Limb (tissue), 2 donors: ENCODE data around the gene RPS18.

ENCODE experiments used
- DNase-seq, 2 donors: peaks; one replicate each; pipeline ENCODE4 v3.0.0-alpha.2; 2016; ENCODE audit errors: extremely low spot score in 2 of 2

The RPS18 gene

GRCh38 chr6:33314515-33314942 lies 42.7 kb downstream of the RPS18 start:
- DNase-seq = peak; percentile 52 to 67

DNA sequence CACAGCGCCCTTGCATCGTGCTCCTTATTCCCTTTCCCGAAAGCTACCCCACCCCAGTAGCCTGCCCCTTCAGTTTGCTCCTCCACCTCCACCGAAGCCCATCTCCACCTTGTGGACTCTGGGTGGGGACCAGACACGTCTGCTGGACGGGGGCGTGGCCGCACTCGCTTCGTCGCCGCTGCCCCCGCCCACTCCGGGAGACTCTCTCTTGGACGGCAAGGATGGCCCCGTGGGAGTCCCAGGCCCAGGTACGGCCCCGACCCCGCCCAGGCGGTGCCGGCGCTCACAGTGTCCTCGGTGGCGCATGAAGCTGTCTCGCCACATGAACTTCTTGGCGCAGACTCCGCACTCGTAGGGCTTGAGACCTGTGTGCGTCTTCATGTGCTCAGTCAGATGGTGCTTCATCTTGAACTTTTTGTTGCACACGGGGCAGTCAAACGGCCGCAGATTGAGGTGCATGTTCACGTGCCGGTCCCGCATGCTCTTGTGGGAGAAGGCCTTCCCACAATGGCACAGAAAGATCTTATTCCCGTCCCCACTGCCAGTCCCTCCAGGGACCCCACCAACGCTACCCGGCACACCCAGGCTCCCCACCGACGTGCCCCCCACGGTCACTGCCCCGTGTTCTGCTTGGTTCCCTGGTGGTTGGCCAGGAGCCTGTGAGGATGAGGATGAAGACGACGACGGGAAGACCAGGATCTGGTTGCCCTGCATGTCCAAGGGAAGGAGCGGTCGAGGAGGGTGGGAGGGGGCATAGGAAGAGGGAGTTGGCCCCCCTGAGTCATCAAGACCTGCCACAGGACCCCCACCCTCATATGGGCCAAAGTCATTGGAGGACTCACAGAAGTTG lies 43.3 kb downstream of the RPS18 start:
- peak in 1 of 2 donors; percentile 55 for DNase-seq

DNA sequence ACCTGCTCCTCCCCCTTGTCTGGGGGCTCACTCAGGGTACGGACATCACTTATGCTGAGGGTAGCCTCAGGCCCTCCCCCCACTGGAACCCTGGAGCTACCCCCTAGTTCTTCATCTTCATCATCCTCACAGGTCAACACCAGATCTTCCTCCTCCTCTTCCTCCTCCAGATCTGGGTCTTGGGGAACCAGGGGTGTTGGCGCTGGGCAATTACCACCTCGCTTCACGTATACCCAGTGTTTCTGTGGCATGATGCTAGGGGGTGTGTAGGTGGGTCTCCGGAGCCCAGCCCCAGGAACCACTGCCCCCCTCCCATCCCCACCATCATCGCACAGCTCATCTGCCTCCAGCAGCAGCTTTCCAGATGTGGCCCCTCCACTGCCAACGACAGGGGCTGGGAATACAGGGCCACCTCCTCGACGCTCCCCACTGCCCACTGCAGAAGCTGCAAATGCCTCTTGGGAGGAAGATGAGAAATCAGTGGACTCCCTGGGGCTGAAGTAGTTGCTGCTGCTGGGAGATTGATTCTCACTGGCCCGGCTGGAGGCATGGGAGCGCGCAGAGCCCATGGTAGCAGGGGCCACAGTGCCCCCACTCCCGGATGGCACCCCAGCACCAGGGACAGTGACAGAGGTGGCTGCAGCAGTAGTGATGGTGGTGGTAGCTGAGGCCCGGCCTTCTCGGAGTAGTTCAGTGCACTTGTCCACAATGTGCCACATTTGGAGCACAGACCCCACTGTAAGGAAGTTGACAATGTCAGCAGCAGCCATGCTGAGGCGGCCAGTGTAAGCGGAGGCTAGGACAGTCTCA lies 44.1 kb downstream of the RPS18 start:
- peak in 1 of 2 donors; percentile 25 for DNase-seq

GRCh38 chr6:33316603-33317418 lies 44.9 kb downstream of the RPS18 start:
- DNase-seq = peak in 1 of 2 donors; percentile 40

GRCh38 chr6:33317419-33317668 lies 45.5 kb downstream of the RPS18 start:
- no peak for DNase-seq

GRCh38 chr6:33317669-33318425 lies 46.0 kb downstream of the RPS18 start, which contains the start of gene ZBTB22:
ZBTB22 (minus strand) TSS chr6:33317744; CDS start chr6:33316916, 828 bp downstream.
- DNase-seq = peak; percentile 97 to 98

DNA sequence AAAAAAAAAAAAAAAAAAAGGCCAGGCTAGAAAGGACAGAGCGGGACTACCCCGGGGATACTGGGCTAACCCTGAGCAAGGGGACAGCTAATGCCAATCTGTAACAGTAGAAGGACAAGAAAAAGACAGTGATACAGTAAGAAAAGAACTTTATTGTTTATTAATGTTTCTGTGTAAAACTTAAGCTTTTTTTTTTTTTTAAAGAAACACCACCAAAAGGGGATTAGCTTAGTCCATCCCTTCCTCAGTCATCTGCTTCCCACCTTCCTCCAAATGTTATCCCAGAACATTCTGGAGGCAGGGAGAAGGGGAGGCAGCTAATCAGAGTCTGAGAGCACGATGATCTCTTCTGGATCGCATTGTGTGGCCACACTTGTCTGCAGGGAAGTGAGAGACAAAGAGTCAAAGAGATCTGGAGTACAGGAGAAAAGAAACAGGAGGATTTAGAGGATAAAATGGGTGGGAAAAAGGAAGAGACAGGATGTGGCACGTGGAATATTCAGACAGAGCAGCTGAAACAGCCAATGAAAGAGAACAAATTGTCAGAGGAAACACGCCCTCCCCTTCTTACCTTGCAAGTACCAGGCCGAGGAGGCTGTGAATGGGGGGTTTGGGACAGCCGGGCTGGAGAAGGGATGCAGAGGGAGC lies 46.7 kb downstream of the RPS18 start:
- no peak for DNase-seq

- no peak for DNase-seq
Observed at GRCh38 chr6:33319939-33320314, 48.1 kb downstream of the RPS18 start.

GRCh38 chr6:33320315-33321181 lies 48.7 kb downstream of the RPS18 start:
- peak in 1 of 2 donors; percentile 23 for DNase-seq

GRCh38 chr6:33321227-33321626 lies 49.4 kb downstream of the RPS18 start:
- DNase-seq = no peak

DNA sequence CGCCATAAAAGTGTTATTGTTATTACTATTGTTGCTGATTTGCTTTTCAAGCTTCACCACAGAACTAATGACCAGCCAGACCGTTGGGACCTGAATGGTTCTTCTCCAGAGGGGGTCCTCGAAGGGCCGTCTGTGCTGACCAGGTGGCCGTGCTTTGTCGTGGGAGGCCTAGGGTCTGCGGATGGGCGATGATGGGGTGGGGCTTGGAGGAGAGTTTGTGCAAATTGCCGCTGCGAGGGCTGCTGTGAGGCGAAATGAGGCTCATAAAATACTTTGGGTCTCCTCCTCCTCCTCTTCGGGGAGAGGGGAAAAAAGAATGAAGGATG lies 51.7 kb downstream of the RPS18 start:
- no peak for DNase-seq

DNA sequence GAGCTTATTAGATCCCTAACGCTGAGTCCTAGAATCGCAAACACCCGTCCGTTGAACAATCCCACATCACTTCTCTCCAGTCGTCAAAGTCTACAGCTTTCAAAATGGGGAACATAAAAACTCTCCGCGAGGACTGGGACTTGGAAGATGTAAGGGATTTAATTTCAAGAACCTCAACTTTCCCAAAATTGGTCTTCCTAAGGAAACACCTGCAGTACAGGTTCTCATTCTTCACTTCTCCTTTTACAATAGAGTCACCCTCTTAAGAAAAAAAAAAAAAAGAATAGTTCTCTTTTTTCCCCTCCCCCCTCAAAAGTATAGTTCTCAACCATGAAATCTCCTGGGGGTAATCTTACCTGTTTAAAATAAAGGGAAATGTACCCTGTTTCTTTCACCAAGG lies 52.2 kb downstream of the RPS18 start:
- DNase-seq = no peak
